ENCODE data around the gene PTGFRN.

Gene PTGFRN

GRCh38 chr1:116919802-116920201 lies 10.1 kb downstream of the PTGFRN start:
- H3K27me3 ChIP-seq (replicated peaks; ENCODE audit: control insufficient read depth, insufficient read depth, low read length), result peaks cover 2% of the 10 kb centered on the region
- TF ChIP-seq, protein P1, sequence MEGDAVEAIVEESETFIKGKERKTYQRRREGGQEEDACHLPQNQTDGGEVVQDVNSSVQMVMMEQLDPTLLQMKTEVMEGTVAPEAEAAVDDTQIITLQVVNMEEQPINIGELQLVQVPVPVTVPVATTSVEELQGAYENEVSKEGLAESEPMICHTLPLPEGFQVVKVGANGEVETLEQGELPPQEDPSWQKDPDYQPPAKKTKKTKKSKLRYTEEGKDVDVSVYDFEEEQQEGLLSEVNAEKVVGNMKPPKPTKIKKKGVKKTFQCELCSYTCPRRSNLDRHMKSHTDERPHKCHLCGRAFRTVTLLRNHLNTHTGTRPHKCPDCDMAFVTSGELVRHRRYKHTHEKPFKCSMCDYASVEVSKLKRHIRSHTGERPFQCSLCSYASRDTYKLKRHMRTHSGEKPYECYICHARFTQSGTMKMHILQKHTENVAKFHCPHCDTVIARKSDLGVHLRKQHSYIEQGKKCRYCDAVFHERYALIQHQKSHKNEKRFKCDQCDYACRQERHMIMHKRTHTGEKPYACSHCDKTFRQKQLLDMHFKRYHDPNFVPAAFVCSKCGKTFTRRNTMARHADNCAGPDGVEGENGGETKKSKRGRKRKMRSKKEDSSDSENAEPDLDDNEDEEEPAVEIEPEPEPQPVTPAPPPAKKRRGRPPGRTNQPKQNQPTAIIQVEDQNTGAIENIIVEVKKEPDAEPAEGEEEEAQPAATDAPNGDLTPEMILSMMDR (IDR thresholded peaks at IDR 0.05; ENCODE audit: insufficient read depth, low read length, poor library complexity, severe bottlenecking), result no peak
- no peak for DNase-seq (ENCODE audit: extremely low read depth, insufficient read length)
- H3K4me3 ChIP-seq (replicated peaks; ENCODE audit: low read depth, low read length), result no peak overlapping the region
- H3K36me3 ChIP-seq (ENCODE audit: control insufficient read depth, insufficient read depth, low read length), result no peaks in the 10 kb centered on the region

GRCh38 chr1:116920211-116920610 lies 10.5 kb downstream of the PTGFRN start:
- Histone ChIP-seq H3K36me3 (ENCODE audit: control insufficient read depth, insufficient read depth, low read length) (no peaks in the 10 kb centered on the region), H3K4me3 (replicated peaks; ENCODE audit: low read depth, low read length) (no peak overlapping the region), H3K27me3 (replicated peaks; ENCODE audit: control insufficient read depth, insufficient read depth, low read length) (peaks cover 1% of the 10 kb centered on the region)
- no peak for DNase-seq (ENCODE audit: extremely low read depth, insufficient read length)
- TF ChIP-seq, protein P1 (IDR thresholded peaks at IDR 0.05; ENCODE audit: insufficient read depth, low read length, poor library complexity, severe bottlenecking), result no peak

DNA sequence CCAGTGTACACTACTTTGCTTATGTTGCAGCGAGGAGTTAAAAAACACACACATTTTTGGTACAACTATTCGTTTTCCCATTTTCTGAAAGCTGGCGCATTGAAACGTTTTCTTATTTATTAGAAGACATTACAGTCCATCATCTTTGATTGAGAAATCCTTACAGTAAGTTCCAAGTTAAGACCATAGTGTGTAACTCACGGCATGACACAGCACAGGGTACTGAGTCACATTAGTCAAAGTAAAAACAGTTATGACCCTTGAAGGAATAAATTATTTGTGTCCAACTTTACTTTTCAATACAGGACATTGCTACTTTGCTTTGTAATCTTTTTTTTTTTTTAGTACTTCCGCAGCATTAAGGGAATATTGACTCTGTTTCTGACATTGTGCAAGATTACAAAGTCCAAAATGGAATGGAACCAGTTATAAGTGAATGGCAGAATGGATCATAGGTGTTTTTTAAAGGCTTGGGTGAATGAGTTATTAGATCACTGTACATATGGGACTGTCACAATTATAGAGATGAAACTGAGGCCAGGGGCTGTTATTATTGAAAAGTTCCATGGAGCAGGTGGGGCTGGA lies 11.7 kb downstream of the PTGFRN start:
- DNase-seq (ENCODE audit: extremely low read depth, insufficient read length), result no peak
- Histone ChIP-seq H3K27me3 (replicated peaks; ENCODE audit: control insufficient read depth, insufficient read depth, low read length) (no peaks in the 10 kb centered on the region; the same call in none of the 2 replicates), H3K36me3 (ENCODE audit: control insufficient read depth, insufficient read depth, low read length) (no peaks in the 10 kb centered on the region), H3K4me3 (replicated peaks; ENCODE audit: low read depth, low read length) (no peak overlapping the region)
- TF ChIP-seq, protein P1 (IDR thresholded peaks at IDR 0.05; ENCODE audit: insufficient read depth, low read length, poor library complexity, severe bottlenecking), result no peak

GRCh38 chr1:116921937-116922336 lies 12.2 kb downstream of the PTGFRN start:
- Histone ChIP-seq H3K27me3 (replicated peaks; ENCODE audit: control insufficient read depth, insufficient read depth, low read length) (no peaks in the 10 kb centered on the region; the same call in none of the 2 replicates), H3K4me3 (replicated peaks; ENCODE audit: low read depth, low read length) (no peak overlapping the region), H3K36me3 (ENCODE audit: control insufficient read depth, insufficient read depth, low read length) (no peaks in the 10 kb centered on the region)
- DNase-seq (ENCODE audit: extremely low read depth, insufficient read length), result no peak
- TF ChIP-seq, protein P1 (IDR thresholded peaks at IDR 0.05; ENCODE audit: insufficient read depth, low read length, poor library complexity, severe bottlenecking), result no peak

DNA sequence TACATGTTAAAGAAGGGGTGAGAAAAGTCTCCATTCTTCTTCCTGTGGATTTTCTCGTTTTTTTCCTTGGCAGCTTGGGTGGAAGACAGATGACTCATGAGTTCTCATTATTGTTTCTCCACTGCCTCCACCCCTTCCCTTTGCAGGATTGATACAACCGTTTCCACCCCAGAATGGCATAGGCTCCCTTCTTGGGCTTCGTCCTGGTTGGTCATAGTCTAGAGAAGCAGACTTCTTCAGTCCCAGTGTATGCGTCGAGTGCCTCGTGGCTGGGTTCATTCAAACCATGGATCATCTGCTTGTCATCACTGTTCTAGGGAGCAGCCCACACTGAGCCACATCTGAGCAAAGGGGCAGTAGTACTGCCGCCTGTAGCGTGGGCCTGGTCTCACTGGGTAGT lies 13.7 kb downstream of the PTGFRN start:
- no peak overlapping the region for H3K4me3 ChIP-seq (replicated peaks; ENCODE audit: low read depth, low read length)
- no peaks in the 10 kb centered on the region; the same call in none of the 2 replicates for H3K27me3 ChIP-seq (replicated peaks; ENCODE audit: control insufficient read depth, insufficient read depth, low read length)
- H3K36me3 ChIP-seq (ENCODE audit: control insufficient read depth, insufficient read depth, low read length), result no peaks in the 10 kb centered on the region
- TF ChIP-seq, protein P1 (IDR thresholded peaks at IDR 0.05; ENCODE audit: insufficient read depth, low read length, poor library complexity, severe bottlenecking), result no peak
- DNase-seq (ENCODE audit: extremely low read depth, insufficient read length), result no peak
